22Rv1 (cell line): Measurements from ENCODE around the gene ACOXL.

Experiments used
- H3K27ac ChIP-seq: fragments of 450-650 bp; 2 replicates; pipeline ENCODE4 v1.5.1; 2017
- ZFX ChIP-seq: fragments of 450-650 bp; IDR thresholded peaks from 2 replicates; pipeline ENCODE4 v1.6.1; 2017; ENCODE audit warnings: antibody characterized with exemption, borderline replicate concordance
- TF ChIP-seq, protein P1 (sequence below): fragments of 450-650 bp; IDR thresholded peaks from 2 replicates; pipeline ENCODE4 v1.5.1; 2017; ENCODE audit warnings: mild to moderate bottlenecking

ACOXL gene

GRCh38 chr2:110866045-110866444 is 133.7 kb downstream of the ACOXL start:
- TF ChIP-seq, protein P1, sequence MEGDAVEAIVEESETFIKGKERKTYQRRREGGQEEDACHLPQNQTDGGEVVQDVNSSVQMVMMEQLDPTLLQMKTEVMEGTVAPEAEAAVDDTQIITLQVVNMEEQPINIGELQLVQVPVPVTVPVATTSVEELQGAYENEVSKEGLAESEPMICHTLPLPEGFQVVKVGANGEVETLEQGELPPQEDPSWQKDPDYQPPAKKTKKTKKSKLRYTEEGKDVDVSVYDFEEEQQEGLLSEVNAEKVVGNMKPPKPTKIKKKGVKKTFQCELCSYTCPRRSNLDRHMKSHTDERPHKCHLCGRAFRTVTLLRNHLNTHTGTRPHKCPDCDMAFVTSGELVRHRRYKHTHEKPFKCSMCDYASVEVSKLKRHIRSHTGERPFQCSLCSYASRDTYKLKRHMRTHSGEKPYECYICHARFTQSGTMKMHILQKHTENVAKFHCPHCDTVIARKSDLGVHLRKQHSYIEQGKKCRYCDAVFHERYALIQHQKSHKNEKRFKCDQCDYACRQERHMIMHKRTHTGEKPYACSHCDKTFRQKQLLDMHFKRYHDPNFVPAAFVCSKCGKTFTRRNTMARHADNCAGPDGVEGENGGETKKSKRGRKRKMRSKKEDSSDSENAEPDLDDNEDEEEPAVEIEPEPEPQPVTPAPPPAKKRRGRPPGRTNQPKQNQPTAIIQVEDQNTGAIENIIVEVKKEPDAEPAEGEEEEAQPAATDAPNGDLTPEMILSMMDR = no peak
- TF ChIP-seq ZFX = no peak

GRCh38 chr2:110866466-110866865 is 134.1 kb downstream of the ACOXL start:
- no peak overlapping the region for H3K27ac ChIP-seq
- TF ChIP-seq, protein P1 = no peak
- no peak for TF ChIP-seq ZFX

More at GRCh38 chr2:110866045-110866444, 133.7 kb downstream of the ACOXL start:
- no peak overlapping the region for H3K27ac ChIP-seq

GRCh38 chr2:110867078-110867477 is 134.7 kb downstream of the ACOXL start:
- TF ChIP-seq, protein P1 = no peak
- no peak for TF ChIP-seq ZFX

GRCh38 chr2:110868971-110869370 is 136.6 kb downstream of the ACOXL start:
- no peak for TF ChIP-seq ZFX
- TF ChIP-seq, protein P1 = no peak
- no peak overlapping the region for H3K27ac ChIP-seq

More at GRCh38 chr2:110867078-110867477, 134.7 kb downstream of the ACOXL start:
- no peak overlapping the region for H3K27ac ChIP-seq

DNA sequence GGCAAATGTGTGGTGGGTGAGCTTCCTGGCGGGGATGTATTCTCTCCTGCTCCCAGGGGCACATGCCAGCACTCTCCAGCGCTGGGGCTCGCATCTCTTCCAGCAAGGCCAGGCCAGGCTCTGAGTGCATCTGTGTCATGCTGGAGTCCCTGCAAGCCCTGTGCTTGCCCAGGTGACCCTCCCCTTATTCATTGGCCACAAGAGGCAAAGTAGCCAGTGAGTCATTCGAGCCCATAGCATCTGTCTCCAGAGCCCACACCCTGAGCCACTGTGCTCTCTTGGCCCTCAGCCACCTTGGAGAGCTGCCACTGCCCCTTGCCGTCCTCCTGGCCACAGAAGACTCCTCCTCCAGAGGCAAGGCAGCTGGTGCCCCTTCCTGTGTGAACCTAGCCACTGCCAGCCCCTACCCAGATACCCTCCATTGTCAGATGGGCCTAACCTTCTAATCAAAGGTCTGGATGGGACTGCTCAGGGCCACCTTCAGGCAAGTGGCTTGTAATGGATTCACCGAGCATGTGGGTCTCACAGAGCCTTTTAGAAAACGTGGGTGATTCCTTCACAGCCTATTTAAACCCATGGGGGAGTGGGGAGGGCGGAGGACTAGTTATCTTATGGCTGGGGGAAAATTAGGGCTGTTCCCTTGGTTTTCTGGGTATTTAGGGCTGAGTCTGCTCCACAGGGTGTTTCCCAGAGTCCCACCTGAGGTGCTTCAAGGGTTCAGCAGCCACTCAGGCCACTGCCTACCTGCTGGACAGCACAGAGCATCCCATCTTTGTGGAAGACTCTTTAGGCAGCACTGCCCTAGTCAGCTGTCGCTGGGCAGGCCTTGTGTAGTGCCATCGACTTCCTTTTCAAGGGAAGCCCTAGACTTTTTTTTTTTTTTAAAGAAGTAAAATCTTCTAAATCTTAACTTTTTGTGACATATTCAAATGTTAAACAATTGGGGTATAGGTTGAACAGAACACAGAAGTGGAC is 137.4 kb downstream of the ACOXL start:
- H3K27ac ChIP-seq = no peak overlapping the region
- TF ChIP-seq ZFX = no peak
- TF ChIP-seq, protein P1 = no peak

DNA sequence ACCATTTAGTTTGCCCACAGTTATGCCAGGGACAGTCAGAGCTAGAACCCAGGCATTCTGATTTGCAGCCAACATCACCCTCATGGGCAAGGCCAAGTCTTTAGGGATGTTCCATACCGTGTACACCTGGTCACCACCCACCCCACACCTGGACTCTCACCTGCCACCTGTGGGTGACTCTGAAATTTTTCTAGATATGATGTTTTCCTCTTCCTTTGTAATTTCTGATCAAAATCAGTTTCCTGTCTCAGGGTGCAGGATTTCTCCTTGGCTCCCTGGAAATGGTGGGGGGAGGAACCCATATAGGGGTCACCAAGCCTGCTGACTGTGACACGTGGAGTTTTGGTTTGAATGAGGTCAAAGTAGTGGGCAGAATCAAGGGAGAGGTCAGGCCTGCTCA is 138.2 kb downstream of the ACOXL start:
- no peak for TF ChIP-seq ZFX
- TF ChIP-seq, protein P1 = no peak
- H3K27ac ChIP-seq = no peak overlapping the region

GRCh38 chr2:110871637-110872036 is 139.3 kb downstream of the ACOXL start:
- no peak overlapping the region for H3K27ac ChIP-seq
- TF ChIP-seq, protein P1 = no peak
- no peak for TF ChIP-seq ZFX
